GM21723 (cell line): Measurements from ENCODE around the gene PTPRF.
"Not testable (repeated sequence)": the region's sequence is repeated elsewhere in the genome, so short reads cannot be mapped to it uniquely, and the experiment has no call there.

Experiments used
- ATAC-seq: cut with Tn5 transposase; IDR thresholded peaks from one replicate; pipeline ENCODE4 v1.9.1; 2021; ENCODE audit warnings: mild to moderate bottlenecking, moderate library complexity; ENCODE audit not compliant: unreplicated experiment

Gene PTPRF

GRCh38 chr1:43537423-43538142 lies 6.9 kb downstream of the PTPRF start:
- ATAC-seq = no peak

- no peak for ATAC-seq
These were observed 7.4 kb downstream of the PTPRF start for GRCh38 chr1:43538143-43538487.

GRCh38 chr1:43538969-43539368 lies 8.3 kb downstream of the PTPRF start:
- no peak for ATAC-seq

GRCh38 chr1:43539726-43540434 lies 9.2 kb downstream of the PTPRF start:
- ATAC-seq = no peak

- ATAC-seq = no peak
These were observed 10.0 kb downstream of the PTPRF start for GRCh38 chr1:43540653-43541071.

- ATAC-seq = no peak
These were observed 10.5 kb downstream of the PTPRF start for GRCh38 chr1:43541141-43541540.

GRCh38 chr1:43541721-43542401 lies 11.2 kb downstream of the PTPRF start:
- ATAC-seq = no peak

- ATAC-seq = no peak
These were observed 12.1 kb downstream of the PTPRF start for GRCh38 chr1:43542527-43543458.

- no peak for ATAC-seq
These were observed 12.9 kb downstream of the PTPRF start for GRCh38 chr1:43543567-43543966.

GRCh38 chr1:43545339-43545694 lies 14.6 kb downstream of the PTPRF start:
- no peak for ATAC-seq

GRCh38 chr1:43545695-43546387 lies 15.2 kb downstream of the PTPRF start:
- no peak for ATAC-seq

- no peak for ATAC-seq
These were observed 15.9 kb downstream of the PTPRF start for GRCh38 chr1:43546388-43547100.

GRCh38 chr1:43547538-43548072 lies 16.9 kb downstream of the PTPRF start:
- ATAC-seq = no peak

- no peak for ATAC-seq
These were observed 17.9 kb downstream of the PTPRF start for GRCh38 chr1:43548285-43549271.

- ATAC-seq = not testable (repeated sequence)
These were observed 18.7 kb downstream of the PTPRF start for GRCh38 chr1:43549394-43549793.

GRCh38 chr1:43549921-43550597 lies 19.4 kb downstream of the PTPRF start:
- ATAC-seq = no peak

GRCh38 chr1:43550598-43551246 lies 20.0 kb downstream of the PTPRF start:
- no peak for ATAC-seq
